Hematopoietic multipotent progenitor cell treated with erythropoietin and hydrocortisone succinate and interleukin-3 and kit ligand, for 15 days (in vitro differentiated cells): Measurements from ENCODE around the gene PRR30.
"Not testable (repeated sequence)": the region's sequence is repeated elsewhere in the genome, so short reads cannot be mapped to it uniquely, and the experiment has no call there.

Experiments
- DNase-seq: peaks from one replicate; pipeline ENCODE4 v3.0.0-alpha.2; 2015; ENCODE audit warnings: low spot score

The PRR30 gene

GRCh38 chr2:27139310-27139709 lies at the start of gene PRR30:
TSS of gene PRR30 (minus strand) at chr2:27139410. CDS start at chr2:27138329, 1,081 bp downstream.
- no peak for DNase-seq

GRCh38 chr2:27186613-27187345 lies 47.6 kb upstream of the PRR30 start:
- no peak for DNase-seq

GRCh38 chr2:27185331-27186026 lies 46.3 kb upstream of the PRR30 start:
- DNase-seq = no peak

GRCh38 chr2:27184115-27184514 lies 44.9 kb upstream of the PRR30 start:
- DNase-seq = no peak

- DNase-seq = no peak
Observed at GRCh38 chr2:27182346-27182745, 43.1 kb upstream of the PRR30 start.

- DNase-seq = no peak
Observed at GRCh38 chr2:27179344-27180000, 40.3 kb upstream of the PRR30 start.

GRCh38 chr2:27178469-27178868 lies 39.3 kb upstream of the PRR30 start:
- DNase-seq = no peak

GRCh38 chr2:27177441-27178351 lies 38.5 kb upstream of the PRR30 start:
- no peak for DNase-seq

- not testable (repeated sequence) for DNase-seq
Observed at GRCh38 chr2:27175781-27176180, 36.6 kb upstream of the PRR30 start.

- DNase-seq = no peak
Observed at GRCh38 chr2:27175330-27175729, 36.1 kb upstream of the PRR30 start.

- DNase-seq = no peak
Observed at GRCh38 chr2:27174638-27175037, 35.4 kb upstream of the PRR30 start.

GRCh38 chr2:27171351-27171848 lies 32.2 kb upstream of the PRR30 start:
- no peak for DNase-seq

GRCh38 chr2:27170581-27171337 lies 31.5 kb upstream of the PRR30 start:
- no peak for DNase-seq

GRCh38 chr2:27164960-27165763 lies 26.0 kb upstream of the PRR30 start:
- no peak for DNase-seq

GRCh38 chr2:27162151-27163121 lies 23.2 kb upstream of the PRR30 start:
- no peak for DNase-seq

GRCh38 chr2:27160191-27160590 lies 21.0 kb upstream of the PRR30 start:
- no peak for DNase-seq

- DNase-seq = no peak
Observed at GRCh38 chr2:27159271-27159670, 20.1 kb upstream of the PRR30 start.

- DNase-seq = no peak
Observed at GRCh38 chr2:27158468-27158867, 19.3 kb upstream of the PRR30 start.

GRCh38 chr2:27155069-27155520 lies 15.9 kb upstream of the PRR30 start:
- no peak for DNase-seq
